ENCODE measurements around the gene DPP7.
A peak's percentile ranks its signal among the peaks of the same experiment; 100 is the strongest.
"Not testable (repeated sequence)": the region's sequence is repeated elsewhere in the genome, so short reads cannot be mapped to it uniquely, and the experiment has no call there.

The DPP7 gene

DNA sequence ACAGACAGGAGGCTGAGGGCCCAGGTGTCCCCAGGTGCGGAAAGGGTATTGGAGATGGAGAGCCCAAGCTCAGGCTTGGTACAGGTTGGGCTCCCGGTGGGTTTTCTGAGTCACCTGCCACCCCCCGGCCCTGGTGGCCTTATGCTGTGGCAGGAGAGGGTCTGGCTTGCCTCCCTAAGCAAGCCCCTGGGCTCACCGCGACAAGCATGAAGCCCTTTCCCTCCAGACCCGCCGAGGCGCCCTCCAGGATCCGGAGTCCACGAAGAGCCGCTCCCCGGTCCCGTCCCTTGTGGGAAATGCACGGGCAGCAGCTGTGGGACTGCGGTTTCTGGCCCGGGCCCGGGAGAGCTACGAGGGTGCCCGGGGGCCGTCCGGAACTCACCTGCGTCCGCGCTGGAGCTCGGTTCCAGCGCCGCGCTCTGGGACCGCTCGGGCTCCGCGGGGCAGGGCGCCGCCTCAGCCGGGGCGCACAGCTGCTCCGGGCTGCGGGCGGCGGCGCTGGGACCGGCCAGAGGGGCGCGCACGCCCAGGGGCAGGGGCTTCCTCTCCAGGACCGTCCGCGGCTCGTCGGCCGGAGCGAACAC, 44.9 kb downstream of the DPP7 start:
- DNase-seq, result no peak

- DNase-seq, result no peak
Observed at GRCh38 chr9:137068539-137069507, 45.7 kb downstream of the DPP7 start.

DNA sequence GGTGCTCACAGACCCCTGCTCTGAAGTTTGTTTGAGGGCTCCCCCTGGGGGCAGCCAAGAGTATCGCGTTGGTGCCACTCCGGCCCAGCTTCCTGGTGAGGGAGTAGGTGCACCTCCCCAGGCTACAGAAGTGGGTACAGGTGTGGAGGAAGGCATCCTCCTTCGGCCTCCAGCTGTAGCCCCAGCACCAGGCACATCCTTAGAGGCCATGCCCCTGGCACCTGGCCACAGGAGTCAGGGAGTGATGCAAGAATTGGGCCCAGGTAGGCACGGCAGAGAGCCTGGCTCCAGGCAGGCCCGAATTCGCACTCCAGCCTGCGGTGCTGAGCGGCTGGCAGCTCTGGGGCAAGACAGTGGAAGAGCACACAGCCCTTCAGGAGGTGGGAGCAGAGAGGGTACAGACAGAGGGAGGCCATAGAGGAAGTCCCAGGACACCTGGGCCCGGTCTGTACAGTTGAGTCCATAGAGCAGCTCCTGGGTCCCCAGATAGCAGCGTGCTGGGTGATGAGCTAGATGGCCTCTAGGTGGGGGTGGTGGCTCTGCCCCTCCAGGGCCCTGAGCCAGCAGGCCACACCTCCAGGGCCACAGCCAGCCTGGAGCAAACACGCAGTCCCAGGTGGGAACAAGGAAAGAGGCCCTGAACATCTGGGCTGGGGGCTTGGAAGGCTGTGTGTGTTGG, 46.5 kb downstream of the DPP7 start:
- DNase-seq, result peak; percentile 79

GRCh38 chr9:137066096-137066861, 48.3 kb downstream of the DPP7 start:
- DNase-seq, result no peak

- no peak for DNase-seq
Observed at GRCh38 chr9:137065336-137065967, 49.1 kb downstream of the DPP7 start.

DNA sequence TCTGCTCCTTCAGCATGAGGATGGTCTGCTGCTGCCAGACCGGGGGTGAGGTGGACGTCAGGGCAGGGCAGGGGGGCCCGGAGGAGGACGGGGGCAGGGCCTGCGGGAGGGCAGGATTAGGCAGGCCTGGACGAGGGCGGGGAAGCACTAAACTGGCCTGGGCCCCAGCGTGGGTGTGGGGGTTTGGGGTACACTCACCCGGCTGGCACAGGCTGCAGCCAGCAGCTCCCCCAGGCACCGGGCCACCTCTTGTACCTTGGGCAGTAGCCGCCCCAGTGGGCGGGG, 49.7 kb downstream of the DPP7 start:
- DNase-seq, result no peak

GRCh38 chr9:137064027-137064879, 50.3 kb downstream of the DPP7 start:
- DNase-seq, result peak; percentile 77

DNA sequence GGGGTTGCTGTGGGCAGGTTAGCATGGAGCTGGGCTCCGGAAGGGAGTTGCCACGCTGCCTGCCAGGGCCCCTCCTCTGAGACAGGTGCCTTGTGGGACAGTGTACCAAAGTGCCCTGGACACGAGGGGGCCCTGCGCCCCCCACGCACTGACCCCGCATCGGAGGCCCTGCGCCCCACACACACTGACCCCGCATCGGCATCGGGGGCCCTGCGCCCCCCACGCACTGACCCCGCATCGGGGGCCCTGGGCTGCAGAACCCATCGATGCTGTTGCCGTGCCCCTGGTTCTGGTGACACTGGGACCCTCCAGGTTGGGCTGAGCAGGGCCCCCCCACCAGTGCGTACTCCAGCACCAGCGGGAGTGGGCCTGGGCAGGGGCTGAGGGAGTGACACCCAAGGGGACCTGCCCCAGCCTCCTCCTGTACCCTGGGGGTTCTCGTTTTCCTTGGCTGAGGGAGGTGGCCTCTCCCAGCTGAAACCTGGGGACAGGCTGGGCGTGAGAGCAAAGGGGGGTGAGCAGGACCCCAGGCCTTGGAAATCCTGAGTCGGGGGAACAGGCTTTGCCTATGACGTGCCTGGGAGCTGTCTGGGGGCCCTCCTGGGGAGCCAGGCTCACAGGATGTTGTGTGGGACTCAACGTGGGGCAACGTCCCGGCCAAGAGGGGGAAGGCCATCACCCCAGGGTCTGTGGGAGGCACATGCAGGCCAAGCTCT, 51.1 kb downstream of the DPP7 start:
- no peak for DNase-seq

- DNase-seq, result not testable (repeated sequence)
Observed at GRCh38 chr9:137062798-137063197, 51.7 kb downstream of the DPP7 start.

- DNase-seq, result no peak
Observed at GRCh38 chr9:137062384-137062783, 52.1 kb downstream of the DPP7 start.
